Measurements from ENCODE around the gene CCDC93.

DNA sequence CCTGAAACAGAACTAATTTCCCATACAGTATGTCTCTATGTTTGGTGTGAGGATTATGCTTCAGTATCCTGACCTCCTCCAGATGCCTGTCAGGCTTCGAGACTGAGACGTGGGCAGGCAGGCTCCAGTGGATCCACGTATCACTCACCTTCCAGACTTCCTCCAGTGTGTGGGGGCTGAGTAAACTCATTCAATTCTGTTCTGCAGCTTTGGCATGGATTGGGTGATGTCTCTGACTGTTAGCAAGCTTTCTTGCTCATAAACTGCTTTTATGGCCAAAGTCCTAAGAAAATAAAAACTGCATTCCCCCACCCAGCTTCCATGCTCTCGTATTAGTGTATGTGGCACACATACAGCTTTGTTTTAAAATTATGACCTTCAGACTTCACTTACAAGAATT is 53.6 kb downstream of the CCDC93 start:
- TF ChIP-seq POLR2AphosphoS5 (IDR thresholded peaks at IDR 0.05; ENCODE audit: insufficient read depth in 1 of 2, low read depth in 1 of 2), result no peak
- TF ChIP-seq, protein P1, sequence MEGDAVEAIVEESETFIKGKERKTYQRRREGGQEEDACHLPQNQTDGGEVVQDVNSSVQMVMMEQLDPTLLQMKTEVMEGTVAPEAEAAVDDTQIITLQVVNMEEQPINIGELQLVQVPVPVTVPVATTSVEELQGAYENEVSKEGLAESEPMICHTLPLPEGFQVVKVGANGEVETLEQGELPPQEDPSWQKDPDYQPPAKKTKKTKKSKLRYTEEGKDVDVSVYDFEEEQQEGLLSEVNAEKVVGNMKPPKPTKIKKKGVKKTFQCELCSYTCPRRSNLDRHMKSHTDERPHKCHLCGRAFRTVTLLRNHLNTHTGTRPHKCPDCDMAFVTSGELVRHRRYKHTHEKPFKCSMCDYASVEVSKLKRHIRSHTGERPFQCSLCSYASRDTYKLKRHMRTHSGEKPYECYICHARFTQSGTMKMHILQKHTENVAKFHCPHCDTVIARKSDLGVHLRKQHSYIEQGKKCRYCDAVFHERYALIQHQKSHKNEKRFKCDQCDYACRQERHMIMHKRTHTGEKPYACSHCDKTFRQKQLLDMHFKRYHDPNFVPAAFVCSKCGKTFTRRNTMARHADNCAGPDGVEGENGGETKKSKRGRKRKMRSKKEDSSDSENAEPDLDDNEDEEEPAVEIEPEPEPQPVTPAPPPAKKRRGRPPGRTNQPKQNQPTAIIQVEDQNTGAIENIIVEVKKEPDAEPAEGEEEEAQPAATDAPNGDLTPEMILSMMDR (IDR thresholded peaks at IDR 0.05), result no peak
- no peak for TF ChIP-seq POLR2A (IDR thresholded peaks at IDR 0.05)

All from vagina (tissue), 2 donors.